Fibroblast of upper back skin (primary cell): ENCODE measurements around the gene GPR84.
"Not testable (repeated sequence)": the region's sequence is repeated elsewhere in the genome, so short reads cannot be mapped to it uniquely, and the experiment has no call there.

Experiments used
- DNase-seq: peaks from one replicate; pipeline ENCODE4 v3.0.0-alpha.2; 2013

The GPR84 gene

DNA sequence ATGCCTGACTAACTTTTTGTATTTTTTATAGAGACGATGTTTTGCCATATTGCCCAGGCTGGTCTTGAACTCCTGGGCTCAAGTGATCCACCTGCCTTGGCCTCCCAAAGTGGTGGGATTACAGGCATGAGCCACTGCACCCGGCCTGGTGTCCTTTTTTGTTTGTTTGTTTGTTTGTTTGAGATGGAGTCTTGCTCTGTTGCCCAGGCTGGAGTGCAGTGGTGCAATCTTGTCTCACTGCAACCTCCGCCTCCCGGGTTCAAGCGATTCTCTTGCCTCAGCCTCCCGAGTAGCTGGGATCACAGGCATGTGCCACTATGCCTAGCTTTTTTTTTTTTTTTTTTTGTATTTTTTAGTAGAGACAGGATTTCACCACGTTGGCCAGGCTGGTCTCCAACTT is 10.0 kb downstream of the GPR84 start:
- not testable (repeated sequence) for DNase-seq

DNA sequence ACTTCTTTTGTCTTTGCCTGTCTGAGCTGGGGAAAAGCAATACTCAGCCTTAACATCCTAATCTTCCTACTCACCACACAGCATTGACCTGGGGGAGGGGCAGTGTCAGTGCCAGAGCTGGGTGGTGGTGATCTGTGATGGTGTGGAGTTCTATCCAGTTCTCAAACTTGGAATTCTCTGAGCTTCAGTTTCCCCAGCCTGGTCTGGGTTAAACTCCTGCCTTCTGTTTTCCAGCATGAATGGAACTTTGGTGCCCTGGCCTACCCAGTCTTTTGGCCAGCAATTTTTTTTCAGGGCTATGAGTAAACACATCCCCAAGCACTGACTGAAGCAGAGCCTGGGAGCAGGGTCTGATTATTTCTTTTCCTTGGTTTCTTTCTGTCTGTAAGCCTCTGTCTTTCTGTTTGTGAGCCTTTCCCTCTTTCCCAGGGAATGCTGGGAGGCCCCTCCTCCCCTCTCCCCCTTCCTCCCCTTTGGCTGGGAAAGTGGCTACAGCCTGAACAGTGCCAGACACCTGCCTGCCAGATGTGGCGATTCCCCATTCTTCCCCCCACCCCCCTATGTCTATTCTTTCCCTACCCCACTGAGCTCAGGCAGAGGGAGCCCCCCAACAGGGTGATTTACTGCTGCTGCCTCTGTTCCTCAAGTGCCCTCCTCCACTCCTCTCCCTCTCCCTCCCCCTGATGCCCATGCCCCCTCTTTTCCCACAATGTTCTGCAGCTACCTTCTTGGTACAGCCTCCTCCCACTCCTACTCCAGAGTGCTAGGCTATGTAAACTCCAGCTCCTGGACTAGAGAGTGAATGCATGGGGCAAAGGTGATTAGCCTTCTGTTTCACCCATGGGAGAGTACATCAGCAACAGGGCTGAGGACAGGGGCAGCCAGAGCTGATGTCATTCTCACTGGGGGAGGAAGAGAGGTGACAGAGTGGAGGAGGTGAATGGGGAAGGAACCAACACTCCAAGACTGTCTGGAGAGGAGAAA is 11.1 kb downstream of the GPR84 start:
- DNase-seq: peak; percentile 85

- peak; percentile 88 for DNase-seq
These were observed 12.2 kb downstream of the GPR84 start for GRCh38 chr12:54352022-54352531.

- no peak for DNase-seq
These were observed 12.9 kb downstream of the GPR84 start for GRCh38 chr12:54351341-54351740.

DNA sequence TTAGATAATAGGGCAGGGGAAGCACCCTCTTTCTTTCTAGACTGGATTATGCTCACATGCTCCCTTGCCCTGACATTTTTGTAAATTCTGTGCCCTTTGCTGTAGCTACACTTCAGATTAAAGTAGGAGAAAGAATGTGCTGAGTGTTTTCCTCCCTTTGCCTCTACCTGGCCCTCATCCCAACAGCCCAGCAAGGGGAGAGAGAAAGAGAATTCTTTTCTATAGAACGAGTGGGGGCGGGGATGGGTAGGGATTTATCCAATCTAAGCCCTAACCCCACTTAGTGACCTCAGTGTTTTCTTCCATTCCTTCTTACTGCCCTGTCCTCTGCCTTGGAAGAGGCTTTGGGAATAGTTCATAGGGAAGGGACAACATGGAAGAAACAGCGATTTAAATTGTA is 13.5 kb downstream of the GPR84 start:
- DNase-seq: no peak

GRCh38 chr12:54349679-54350078 is 14.6 kb downstream of the GPR84 start:
- no peak for DNase-seq

DNA sequence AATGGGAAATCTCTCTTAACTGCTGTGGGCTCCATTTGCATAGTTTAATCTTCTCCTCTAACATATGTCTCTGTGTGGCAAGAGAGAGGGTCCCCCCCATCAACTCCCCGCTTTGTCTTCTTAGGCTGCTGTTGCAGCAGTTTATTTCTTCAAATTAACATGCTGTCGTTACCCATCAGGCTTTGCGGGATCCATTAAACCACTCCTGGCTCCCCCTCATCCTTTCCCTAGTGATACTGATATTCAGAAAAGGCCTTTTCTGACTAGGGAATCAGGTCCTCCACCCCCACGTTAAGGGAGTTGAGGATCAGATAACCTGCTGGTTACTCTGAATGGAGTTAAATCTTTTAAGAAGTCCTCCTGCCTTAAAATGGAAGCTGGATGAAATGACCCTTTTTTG is 15.2 kb downstream of the GPR84 start:
- no peak for DNase-seq

- DNase-seq: no peak
These were observed 22.6 kb downstream of the GPR84 start for GRCh38 chr12:54341378-54342300.

DNA sequence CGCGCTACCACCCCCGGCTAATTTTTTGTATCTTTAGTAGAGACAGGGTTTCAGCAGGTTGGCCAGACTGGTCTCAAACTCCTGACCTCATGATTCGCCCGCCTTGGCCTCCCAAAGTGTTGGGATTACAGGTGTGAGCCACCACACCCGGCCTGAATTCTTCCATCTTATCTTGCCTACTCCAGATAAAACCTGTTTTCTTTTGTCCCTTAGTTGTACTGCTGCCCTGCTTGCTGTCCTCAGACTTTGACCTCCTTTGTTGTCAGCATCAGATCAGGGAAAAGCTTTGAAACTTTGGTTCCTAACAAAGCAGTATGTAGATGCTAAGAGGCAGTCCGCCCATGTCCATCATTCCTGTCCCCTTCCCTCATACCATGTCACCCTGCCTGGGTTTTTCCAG is 23.4 kb downstream of the GPR84 start:
- no peak for DNase-seq

DNA sequence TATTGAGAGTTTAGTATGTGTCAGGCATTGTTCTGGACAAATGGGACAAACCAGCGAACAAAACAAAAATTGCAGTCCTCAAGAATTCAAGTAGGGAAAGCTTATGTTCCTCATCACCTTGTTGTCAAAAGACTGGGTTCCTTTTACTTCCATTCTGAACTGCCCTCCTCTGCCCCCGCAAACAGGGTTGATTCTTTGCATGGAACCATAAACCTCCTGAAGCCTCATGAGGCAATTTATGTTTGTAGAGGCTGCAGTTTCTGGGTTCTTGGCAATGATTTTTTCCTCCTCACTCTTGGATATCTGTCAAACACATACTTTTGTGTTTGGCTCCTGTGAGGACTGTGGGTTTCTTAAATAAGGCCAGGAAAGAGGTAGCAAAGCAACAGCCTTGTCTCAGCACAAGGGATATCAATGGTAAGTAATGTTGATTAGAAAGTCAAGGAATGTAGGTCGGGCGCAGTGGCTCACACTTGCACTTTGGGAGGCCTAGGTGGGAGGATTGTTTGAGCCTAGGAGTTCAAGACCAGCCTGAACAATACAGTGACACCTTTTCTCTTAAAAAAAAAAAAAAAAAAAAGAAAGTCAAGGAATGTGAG is 25.5 kb downstream of the GPR84 start:
- DNase-seq: peak; percentile 77

GRCh38 chr12:54337854-54338650 is 26.2 kb downstream of the GPR84 start:
- DNase-seq: no peak

- DNase-seq: no peak
These were observed 26.9 kb downstream of the GPR84 start for GRCh38 chr12:54337280-54337842.

DNA sequence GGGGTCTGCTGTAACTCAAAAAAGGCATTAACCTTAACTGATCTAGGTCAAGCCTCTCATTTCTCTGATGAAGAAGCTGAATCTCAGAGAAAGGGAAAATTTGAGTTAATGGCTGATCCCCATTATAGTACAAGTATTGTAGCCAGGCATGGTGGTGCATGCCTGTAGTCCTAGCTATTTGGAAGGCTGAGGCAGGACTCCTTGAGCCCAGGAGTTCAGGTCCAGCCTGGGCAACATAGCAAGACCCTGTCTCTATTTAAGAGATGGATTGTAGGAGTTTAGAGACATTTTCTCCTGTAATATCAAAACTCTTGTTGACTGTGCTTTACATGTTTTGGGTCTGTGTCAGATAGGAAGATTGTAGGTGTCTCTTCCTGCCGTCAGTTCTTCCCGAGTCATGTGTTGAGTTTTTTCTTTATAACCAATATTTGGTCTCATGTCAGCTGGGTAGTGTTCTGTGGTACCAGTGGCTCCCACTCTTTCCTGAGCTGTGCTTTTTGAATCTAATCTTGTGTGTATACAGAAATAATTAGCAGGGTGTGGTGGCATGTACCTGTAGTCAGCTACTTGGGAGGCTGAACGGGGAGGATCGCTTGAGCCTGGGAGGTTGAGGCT is 30.8 kb downstream of the GPR84 start:
- DNase-seq: no peak

DNA sequence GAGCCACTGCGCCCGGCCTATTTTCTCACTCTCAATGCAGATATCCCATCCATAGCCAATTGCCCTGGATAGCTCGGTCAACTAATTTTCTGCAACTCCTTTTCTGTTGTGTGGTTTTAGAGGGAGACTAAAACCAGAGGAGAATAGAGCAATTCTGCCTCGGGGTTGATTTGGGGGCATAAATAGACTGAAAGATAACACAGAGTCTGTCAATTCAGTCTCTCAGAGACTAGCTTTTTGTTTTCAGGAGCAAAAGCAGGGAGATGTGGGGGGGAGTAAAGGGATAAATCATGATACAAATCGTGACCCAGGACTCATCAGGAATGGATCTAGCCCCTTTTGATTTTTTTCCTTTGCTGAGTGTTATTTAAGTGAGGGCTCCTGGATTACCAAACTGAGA is 32.8 kb downstream of the GPR84 start:
- no peak for DNase-seq

DNA sequence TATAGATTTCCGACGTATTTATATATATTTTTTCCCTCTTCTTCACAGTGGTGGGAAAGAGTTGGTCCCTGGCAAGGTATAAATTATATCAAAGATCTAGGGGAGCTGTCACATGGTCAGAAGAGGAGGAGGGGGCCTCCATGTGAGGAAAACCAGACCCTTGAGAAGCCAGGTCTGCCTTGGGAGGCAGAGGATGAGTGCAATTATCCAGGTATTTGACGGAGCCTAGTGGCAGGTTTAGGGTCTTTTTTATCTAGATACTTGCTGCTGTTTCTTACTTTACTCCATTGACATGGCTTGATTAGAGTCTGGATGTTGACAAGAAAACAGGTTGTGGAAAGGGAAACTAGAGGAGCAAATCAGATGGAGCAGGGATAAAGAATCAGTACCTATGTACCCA is 33.8 kb downstream of the GPR84 start:
- no peak for DNase-seq

- DNase-seq: peak; percentile 55
These were observed 34.5 kb downstream of the GPR84 start for GRCh38 chr12:54329759-54330158.

DNA sequence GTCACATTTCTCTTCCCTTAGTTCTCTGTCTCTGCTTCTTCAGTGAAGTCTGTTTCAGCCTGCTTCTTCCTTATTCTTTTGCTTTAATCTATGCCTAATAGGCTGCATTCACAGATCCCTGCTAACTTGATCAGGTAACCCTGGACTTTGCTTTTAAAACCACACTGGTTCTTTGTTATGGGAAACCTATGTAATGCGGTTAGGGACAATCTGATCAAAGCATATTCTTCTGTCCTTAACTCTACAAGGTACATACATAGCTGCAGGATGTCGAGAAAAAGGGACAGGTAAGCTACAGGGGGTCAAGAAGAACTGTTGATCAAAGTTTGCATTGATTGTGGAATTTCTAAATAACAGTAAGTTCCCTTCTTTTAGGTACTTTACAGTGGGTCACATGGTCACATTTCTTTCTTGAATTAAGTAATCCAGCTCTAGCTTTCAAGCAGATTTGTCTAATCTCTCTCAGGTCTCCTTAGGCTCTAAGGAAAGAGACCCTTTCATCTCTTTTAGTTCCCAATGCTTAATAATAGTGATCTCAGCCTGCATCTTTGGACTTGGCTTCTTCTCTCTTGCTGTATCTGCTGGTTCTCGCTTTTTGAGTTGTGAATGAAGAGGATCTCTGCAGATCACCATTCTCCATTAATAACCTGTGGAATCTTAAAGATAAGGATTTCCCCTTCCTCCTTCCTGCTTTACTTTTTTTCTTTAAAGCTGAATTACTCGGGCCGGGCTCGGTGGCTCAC is 35.5 kb downstream of the GPR84 start:
- DNase-seq: no peak

DNA sequence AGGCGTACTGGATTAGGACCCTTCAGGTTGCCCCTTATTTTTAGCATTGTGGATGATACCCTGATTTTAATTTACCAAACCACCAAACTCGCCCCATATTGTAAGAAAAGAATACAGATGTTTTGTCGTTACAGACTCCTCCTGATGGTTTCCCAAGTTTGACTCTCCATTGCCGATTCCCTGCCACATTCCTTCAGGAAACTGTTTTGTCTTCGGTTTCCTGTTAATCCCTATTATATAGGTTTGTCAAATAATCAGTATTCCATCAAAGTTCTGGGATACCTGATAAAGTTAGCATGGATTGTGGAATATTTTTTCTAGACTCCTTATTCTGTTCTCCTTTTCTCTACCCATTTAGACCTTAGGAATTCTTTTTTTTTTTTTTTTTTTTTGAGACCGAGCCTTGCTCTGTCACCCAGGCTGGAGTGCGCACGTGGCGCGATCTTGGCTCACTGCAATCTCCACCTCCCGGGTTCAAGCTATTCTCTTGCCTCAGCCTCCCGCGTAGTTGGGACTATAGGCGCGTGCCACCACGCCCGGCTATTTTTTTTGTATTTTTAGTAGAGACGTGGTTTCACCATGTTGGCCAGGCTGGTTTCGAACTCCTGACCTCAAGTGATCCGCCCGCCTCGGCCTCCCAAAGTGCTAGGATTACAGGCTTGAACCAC is 38.7 kb downstream of the GPR84 start:
- not testable (repeated sequence) for DNase-seq

GRCh38 chr12:54324617-54325441 is 39.5 kb downstream of the GPR84 start, which contains the start of gene COPZ1:
Gene COPZ1, plus strand, starts transcription at chr12:54325131. Its CDS starts 33 bp downstream, at chr12:54325164.
- DNase-seq: peak; percentile 100
